Measurements from ENCODE around the gene ZIC1. TPM values are rescaled to one million over a fixed set of nuclear protein-coding genes. Genes with fewer than 3 reads are reported as not detected.
A peak's percentile ranks its signal among the peaks of the same experiment; 100 is the strongest.

The ZIC1 gene
- total RNA-seq, 4 donors from 2014 or later: not detected

- WGBS, 2 donors: 6 to 7% methylated on average over 33 to 34 of the region's 34 CpGs
- no peaks in the 10 kb centered on the region for H3K36me3 ChIP-seq
- H3K9me3 ChIP-seq: no peaks in the 10 kb centered on the region
- H3K4me1 ChIP-seq: peaks cover 0 to 52% (median 23%) of the 10 kb centered on the region in 4 donors
- TF ChIP-seq EP300 (IDR thresholded peaks at IDR 0.05) (no peak), POLR2A (IDR thresholded peaks at IDR 0.05) (no peak), CTCF (IDR thresholded peaks at IDR 0.05) (no peak)
- DNase-seq (ENCODE audit: low spot score in 2 of 2): no peak
- peak overlapping the region in 1 of 4 donors; percentile 3 for H3K4me3 ChIP-seq
- H3K27me3 ChIP-seq: peaks cover 0 to 100% of the 10 kb centered on the region in 2 donors
- no peak overlapping the region for H3K27ac ChIP-seq
Observed at GRCh38 chr3:147397155-147397874, 11.8 kb upstream of the ZIC1 start.

GRCh38 chr3:147397875-147398812 is 11.0 kb upstream of the ZIC1 start:
- H3K36me3 ChIP-seq: no peaks in the 10 kb centered on the region
- H3K27ac ChIP-seq: no peak overlapping the region
- no peak overlapping the region for H3K4me3 ChIP-seq
- no peak for DNase-seq (ENCODE audit: low spot score in 2 of 2)
- WGBS, 2 donors: 20 to 33% methylated on average over 41 to 46 of the region's 46 CpGs
- TF ChIP-seq EP300 (IDR thresholded peaks at IDR 0.05): no peak
- TF ChIP-seq CTCF (IDR thresholded peaks at IDR 0.05): no peak
- no peak for TF ChIP-seq POLR2A (IDR thresholded peaks at IDR 0.05)
- no peaks in the 10 kb centered on the region for H3K9me3 ChIP-seq
- H3K27me3 ChIP-seq: peaks cover 0 to 100% of the 10 kb centered on the region in 2 donors
- H3K4me1 ChIP-seq: peaks cover 0 to 44% (median 15%) of the 10 kb centered on the region in 4 donors

GRCh38 chr3:147398813-147399534 is 10.2 kb upstream of the ZIC1 start:
- DNase-seq (ENCODE audit: low spot score in 2 of 2): no peak
- Histone ChIP-seq H3K27ac (no peak overlapping the region), H3K27me3 (peaks cover 0 to 100% of the 10 kb centered on the region in 2 donors), H3K36me3 (no peaks in the 10 kb centered on the region), H3K9me3 (no peaks in the 10 kb centered on the region), H3K4me3 (no peak overlapping the region), H3K4me1 (peaks cover 0 to 35% (median 9%) of the 10 kb centered on the region in 4 donors)
- WGBS, 2 donors: 66 to 70% methylated on average over 2 of the region's 2 CpGs
- no peak for TF ChIP-seq POLR2A (IDR thresholded peaks at IDR 0.05)
- TF ChIP-seq EP300 (IDR thresholded peaks at IDR 0.05): no peak
- no peak for TF ChIP-seq CTCF (IDR thresholded peaks at IDR 0.05)

- H3K27me3 ChIP-seq: peaks cover 0 to 100% of the 10 kb centered on the region in 2 donors
Observed at GRCh38 chr3:147400111-147400510, 9.1 kb upstream of the ZIC1 start.

More at GRCh38 chr3:147400111-147400510, 9.1 kb upstream of the ZIC1 start:
- H3K4me1 ChIP-seq: peaks cover 0 to 34% (median 6%) of the 10 kb centered on the region in 4 donors
- H3K27ac ChIP-seq: no peak overlapping the region
- H3K36me3 ChIP-seq: no peaks in the 10 kb centered on the region
- no peaks in the 10 kb centered on the region for H3K9me3 ChIP-seq
- no peak overlapping the region for H3K4me3 ChIP-seq
- TF ChIP-seq CTCF (IDR thresholded peaks at IDR 0.05) (no peak), EP300 (IDR thresholded peaks at IDR 0.05) (no peak), POLR2A (IDR thresholded peaks at IDR 0.05) (no peak)
- no peak for DNase-seq (ENCODE audit: low spot score in 2 of 2)

Data from tibial nerve (tissue), 4 donors.